ENCODE measurements around the gene HUNK.
"Not testable (repeated sequence)": the region's sequence is repeated elsewhere in the genome, so short reads cannot be mapped to it uniquely, and the experiment has no call there.

Gene HUNK

GRCh38 chr21:31870472-31871193 lies 2.2 kb upstream of the HUNK start:
- no peaks in the 10 kb centered on the region for H3K9me2 ChIP-seq (replicated peaks; ENCODE audit: insufficient read depth, low read length)
- H3F3A ChIP-seq (ENCODE audit: insufficient read depth, low read length), result peaks cover 5% of the 10 kb centered on the region; the same call in 1 of the 2 replicates
- H3K27ac ChIP-seq (ENCODE audit: low read length), result no peak overlapping the region
- TF ChIP-seq EZH2 (optimal IDR thresholded peaks at IDR 0.05; ENCODE audit: low read depth, low read length) (no peak), EZH2phosphoT487 (IDR thresholded peaks at IDR 0.05; ENCODE audit: low read length) (no peak), CTCF (IDR thresholded peaks at IDR 0.05; ENCODE audit: low read length) (no peak)
- H3K36me3 ChIP-seq (replicated peaks; ENCODE audit: insufficient read depth, low read length), result no peaks in the 10 kb centered on the region
- H3K4me2 ChIP-seq (ENCODE audit: low read depth, low read length), result no peak overlapping the region
- H3K4me1 ChIP-seq (ENCODE audit: low read length), result peaks cover 8% of the 10 kb centered on the region
- peaks cover 26% of the 10 kb centered on the region for H3K27me3 ChIP-seq (replicated peaks; ENCODE audit: insufficient read depth, low read length)
- H3K79me2 ChIP-seq (ENCODE audit: low read length), result no peaks in the 10 kb centered on the region
- H3K4me3 ChIP-seq (ENCODE audit: low read length), result no peak overlapping the region
- H4K20me1 ChIP-seq (ENCODE audit: insufficient read depth, low read length), result no peaks in the 10 kb centered on the region
- H3K9ac ChIP-seq (ENCODE audit: low read length), result no peak overlapping the region
- H2AFZ ChIP-seq (ENCODE audit: low read length), result no peak overlapping the region
- H3K9me3 ChIP-seq (replicated peaks; ENCODE audit: insufficient read depth, low read length), result no peaks in the 10 kb centered on the region
- no peak for DNase-seq

GRCh38 chr21:31871371-31871770 lies 1.4 kb upstream of the HUNK start:
- Histone ChIP-seq H3K4me3 (ENCODE audit: low read length) (peak overlapping the region; percentile 88; the same call in 1 of the 2 replicates), H3K4me2 (ENCODE audit: low read depth, low read length) (peak overlapping the region; percentile 99), H3K27me3 (replicated peaks; ENCODE audit: insufficient read depth, low read length) (peaks cover 26% of the 10 kb centered on the region)
- not testable (repeated sequence) for H3K27ac ChIP-seq (ENCODE audit: low read length); H3K79me2 ChIP-seq (ENCODE audit: low read length); H3K36me3 ChIP-seq (replicated peaks; ENCODE audit: insufficient read depth, low read length); H2AFZ ChIP-seq (ENCODE audit: low read length); H4K20me1 ChIP-seq (ENCODE audit: insufficient read depth, low read length); H3K4me1 ChIP-seq (ENCODE audit: low read length); H3K9ac ChIP-seq (ENCODE audit: low read length); H3K9me3 ChIP-seq (replicated peaks; ENCODE audit: insufficient read depth, low read length); DNase-seq; H3F3A ChIP-seq (ENCODE audit: insufficient read depth, low read length); H3K9me2 ChIP-seq (replicated peaks; ENCODE audit: insufficient read depth, low read length)

- no peak overlapping the region for H3K27ac ChIP-seq (ENCODE audit: low read length)
- H3K27me3 ChIP-seq (replicated peaks; ENCODE audit: insufficient read depth, low read length), result peaks cover 25% of the 10 kb centered on the region
- H3K36me3 ChIP-seq (replicated peaks; ENCODE audit: insufficient read depth, low read length), result no peaks in the 10 kb centered on the region
- H3K4me1 ChIP-seq (ENCODE audit: low read length), result peaks cover 8% of the 10 kb centered on the region
- peaks cover 5% of the 10 kb centered on the region; the same call in 1 of the 2 replicates for H3F3A ChIP-seq (ENCODE audit: insufficient read depth, low read length)
- H3K4me2 ChIP-seq (ENCODE audit: low read depth, low read length), result peak overlapping the region; percentile 99
- no peaks in the 10 kb centered on the region for H3K9me2 ChIP-seq (replicated peaks; ENCODE audit: insufficient read depth, low read length)
- H3K79me2 ChIP-seq (ENCODE audit: low read length), result no peaks in the 10 kb centered on the region
- no peaks in the 10 kb centered on the region for H3K9me3 ChIP-seq (replicated peaks; ENCODE audit: insufficient read depth, low read length)
- DNase-seq, result no peak
- peak overlapping the region; percentile 88 for H3K4me3 ChIP-seq (ENCODE audit: low read length)
- peak overlapping the region; percentile 97 for H2AFZ ChIP-seq (ENCODE audit: low read length)
- no peaks in the 10 kb centered on the region for H4K20me1 ChIP-seq (ENCODE audit: insufficient read depth, low read length)
- TF ChIP-seq CTCF (IDR thresholded peaks at IDR 0.05; ENCODE audit: low read length) (no peak), EZH2 (optimal IDR thresholded peaks at IDR 0.05; ENCODE audit: low read depth, low read length) (no peak), EZH2phosphoT487 (IDR thresholded peaks at IDR 0.05; ENCODE audit: low read length) (no peak)
- peak overlapping the region; percentile 44; the same call in 1 of the 2 replicates for H3K9ac ChIP-seq (ENCODE audit: low read length)
Measured at GRCh38 chr21:31872072-31872451, 758 bp upstream of the HUNK start.

- no peaks in the 10 kb centered on the region for H3K9me3 ChIP-seq (replicated peaks; ENCODE audit: insufficient read depth, low read length)
- H2AFZ ChIP-seq (ENCODE audit: low read length), result peak overlapping the region; percentile 58; the same call in 1 of the 2 replicates
- H3K4me1 ChIP-seq (ENCODE audit: low read length), result peaks cover 10% of the 10 kb centered on the region
- H4K20me1 ChIP-seq (ENCODE audit: insufficient read depth, low read length), result no peaks in the 10 kb centered on the region
- peak; percentile 64 for DNase-seq
- H3K27ac ChIP-seq (ENCODE audit: low read length), result no peak overlapping the region
- peaks cover 21% of the 10 kb centered on the region for H3K27me3 ChIP-seq (replicated peaks; ENCODE audit: insufficient read depth, low read length)
- H3K9me2 ChIP-seq (replicated peaks; ENCODE audit: insufficient read depth, low read length), result no peaks in the 10 kb centered on the region
- peak overlapping the region; percentile 88 for H3K4me3 ChIP-seq (ENCODE audit: low read length)
- H3F3A ChIP-seq (ENCODE audit: insufficient read depth, low read length), result peaks cover 5% of the 10 kb centered on the region; the same call in 1 of the 2 replicates
- TF ChIP-seq EZH2 (optimal IDR thresholded peaks at IDR 0.05; ENCODE audit: low read depth, low read length) (no peak), EZH2phosphoT487 (IDR thresholded peaks at IDR 0.05; ENCODE audit: low read length) (no peak), CTCF (IDR thresholded peaks at IDR 0.05; ENCODE audit: low read length) (no peak)
- H3K9ac ChIP-seq (ENCODE audit: low read length), result no peak overlapping the region; the same call in 1 of the 2 replicates
- H3K36me3 ChIP-seq (replicated peaks; ENCODE audit: insufficient read depth, low read length), result no peaks in the 10 kb centered on the region
- peak overlapping the region; percentile 99; the same call in 1 of the 2 replicates for H3K4me2 ChIP-seq (ENCODE audit: low read depth, low read length)
- H3K79me2 ChIP-seq (ENCODE audit: low read length), result peaks cover 3% of the 10 kb centered on the region; the same call in 1 of the 2 replicates
Measured at GRCh38 chr21:31873275-31873695, 465 bp downstream of the HUNK start.

Measured in MM.1S (cell line).